22Rv1 (cell line): Measurements from ENCODE around the gene ASAP2.

Experiments
- H3K27ac ChIP-seq: fragments of 450-650 bp; 2 replicates; pipeline ENCODE4 v1.5.1; 2017
- ZFX ChIP-seq: fragments of 450-650 bp; IDR thresholded peaks from 2 replicates; pipeline ENCODE4 v1.6.1; 2017; ENCODE audit warnings: antibody characterized with exemption, borderline replicate concordance
- TF ChIP-seq, protein P1 (sequence below): fragments of 450-650 bp; IDR thresholded peaks from 2 replicates; pipeline ENCODE4 v1.5.1; 2017; ENCODE audit warnings: mild to moderate bottlenecking

ASAP2 gene

DNA sequence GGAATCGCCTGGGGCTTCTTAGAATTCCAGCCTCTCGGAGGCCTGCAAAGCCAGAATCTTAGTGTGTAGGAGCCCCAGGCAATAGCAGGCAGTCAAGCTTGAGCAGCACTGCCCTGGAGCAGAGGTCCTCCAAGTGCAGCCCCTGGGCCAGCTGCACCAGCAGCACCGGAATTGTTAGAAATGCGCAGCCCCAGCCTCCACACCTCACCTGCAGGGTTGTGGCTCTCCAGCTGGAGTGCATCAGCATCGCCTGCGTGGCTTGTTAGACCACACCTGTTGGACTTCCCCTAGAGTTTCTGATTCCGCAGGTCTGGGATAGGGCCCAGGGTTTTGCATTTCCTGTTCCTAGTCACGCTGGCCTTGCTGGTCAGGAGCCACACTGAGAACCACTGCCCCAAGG, 100.3 kb downstream of the ASAP2 start:
- no peak overlapping the region for H3K27ac ChIP-seq

GRCh38 chr2:9307535-9307934, 100.9 kb downstream of the ASAP2 start:
- TF ChIP-seq, protein P1, sequence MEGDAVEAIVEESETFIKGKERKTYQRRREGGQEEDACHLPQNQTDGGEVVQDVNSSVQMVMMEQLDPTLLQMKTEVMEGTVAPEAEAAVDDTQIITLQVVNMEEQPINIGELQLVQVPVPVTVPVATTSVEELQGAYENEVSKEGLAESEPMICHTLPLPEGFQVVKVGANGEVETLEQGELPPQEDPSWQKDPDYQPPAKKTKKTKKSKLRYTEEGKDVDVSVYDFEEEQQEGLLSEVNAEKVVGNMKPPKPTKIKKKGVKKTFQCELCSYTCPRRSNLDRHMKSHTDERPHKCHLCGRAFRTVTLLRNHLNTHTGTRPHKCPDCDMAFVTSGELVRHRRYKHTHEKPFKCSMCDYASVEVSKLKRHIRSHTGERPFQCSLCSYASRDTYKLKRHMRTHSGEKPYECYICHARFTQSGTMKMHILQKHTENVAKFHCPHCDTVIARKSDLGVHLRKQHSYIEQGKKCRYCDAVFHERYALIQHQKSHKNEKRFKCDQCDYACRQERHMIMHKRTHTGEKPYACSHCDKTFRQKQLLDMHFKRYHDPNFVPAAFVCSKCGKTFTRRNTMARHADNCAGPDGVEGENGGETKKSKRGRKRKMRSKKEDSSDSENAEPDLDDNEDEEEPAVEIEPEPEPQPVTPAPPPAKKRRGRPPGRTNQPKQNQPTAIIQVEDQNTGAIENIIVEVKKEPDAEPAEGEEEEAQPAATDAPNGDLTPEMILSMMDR: no peak
- TF ChIP-seq ZFX: no peak
- no peak overlapping the region for H3K27ac ChIP-seq

More for the DNA sequence above, 100.3 kb downstream of the ASAP2 start:
- TF ChIP-seq ZFX: no peak
- TF ChIP-seq, protein P1: no peak

GRCh38 chr2:9308186-9308955, 101.8 kb downstream of the ASAP2 start:
- H3K27ac ChIP-seq: no peak overlapping the region
- TF ChIP-seq, protein P1: no peak
- TF ChIP-seq ZFX: no peak

- TF ChIP-seq, protein P1: no peak
- no peak for TF ChIP-seq ZFX
- no peak overlapping the region for H3K27ac ChIP-seq
Observed at GRCh38 chr2:9309147-9309546, 102.5 kb downstream of the ASAP2 start.

DNA sequence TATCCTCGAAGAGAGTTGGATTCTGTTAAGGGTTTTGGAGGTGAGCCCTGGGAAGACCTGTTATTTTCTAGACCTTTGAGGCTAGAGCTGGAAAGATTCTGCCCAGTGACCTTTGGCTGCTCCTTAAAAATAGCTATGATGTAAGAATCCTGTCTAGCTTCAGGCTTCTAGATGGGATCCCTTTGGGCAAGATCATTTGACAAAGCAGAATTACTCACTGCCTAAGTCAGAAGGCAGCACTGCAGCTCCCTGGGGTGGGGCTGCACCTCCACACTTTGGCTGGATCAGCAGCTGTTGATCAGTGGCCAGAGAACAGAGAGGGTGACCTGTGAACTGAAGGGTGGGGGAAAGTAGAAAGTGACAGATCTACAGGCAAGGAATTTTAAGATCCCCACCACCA, 103.8 kb downstream of the ASAP2 start:
- no peak overlapping the region for H3K27ac ChIP-seq
- no peak for TF ChIP-seq ZFX
- TF ChIP-seq, protein P1: no peak

DNA sequence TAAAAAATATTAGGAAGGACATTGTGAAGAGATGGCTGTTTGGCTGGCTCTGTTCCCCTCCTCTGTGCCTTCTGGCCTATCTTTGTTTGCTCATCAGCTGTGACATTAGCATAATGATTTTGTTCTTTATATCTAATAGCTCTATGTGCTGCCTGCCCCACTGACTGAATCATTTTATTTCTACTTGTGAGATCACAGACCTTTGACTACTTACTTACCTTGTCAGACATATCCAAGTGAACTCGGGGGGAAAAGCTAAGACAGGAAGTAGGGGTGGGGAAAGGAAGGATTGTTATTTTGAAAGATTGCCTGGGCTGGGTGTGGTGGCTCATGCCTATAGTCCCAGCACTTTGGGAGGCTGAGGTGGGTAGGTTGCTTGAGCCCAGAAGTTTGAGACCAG, 104.2 kb downstream of the ASAP2 start:
- no peak overlapping the region for H3K27ac ChIP-seq
- no peak for TF ChIP-seq ZFX
- TF ChIP-seq, protein P1: no peak

- TF ChIP-seq, protein P1: no peak
- TF ChIP-seq ZFX: no peak
- H3K27ac ChIP-seq: no peak overlapping the region
Observed at GRCh38 chr2:9311488-9311887, 104.9 kb downstream of the ASAP2 start.
